Measurements from ENCODE around the gene SUN2.

SUN2 gene

DNA sequence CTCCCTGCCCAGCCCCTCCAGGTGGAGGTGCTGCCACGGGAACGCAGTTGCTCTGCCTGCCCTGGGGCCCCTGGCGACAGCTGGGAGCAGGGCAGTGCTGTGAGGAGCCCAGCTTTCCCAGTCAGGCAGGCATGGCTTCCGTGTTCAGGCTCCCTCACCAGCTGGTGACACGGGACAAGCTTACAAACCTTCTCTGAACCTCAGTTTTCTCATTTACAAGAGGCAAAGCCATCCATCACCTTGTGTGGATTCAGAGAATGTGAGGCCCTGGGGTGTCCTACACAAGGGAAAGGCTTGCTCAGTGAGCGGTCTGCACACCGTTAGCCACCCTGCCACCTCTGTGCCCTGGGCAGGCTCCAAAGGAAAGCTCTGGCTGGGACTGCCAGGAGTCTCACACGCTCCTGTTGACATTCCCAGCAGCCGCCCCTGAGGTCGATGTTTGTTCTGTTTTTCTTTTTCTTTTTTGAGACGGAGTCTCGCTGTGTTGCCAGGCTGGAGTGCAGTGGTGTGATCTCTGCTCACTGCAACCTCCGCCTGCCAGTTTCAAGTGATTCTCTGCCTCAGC lies 23.5 kb downstream of the SUN2 start:
- H3K4me3 ChIP-seq (ENCODE audit: low read depth, low read length): no peak overlapping the region
- in situ Hi-C loops (cut with HindIII; ENCODE audit: low sequenced_read_pairs): no loop called here
- TF ChIP-seq, protein P1, sequence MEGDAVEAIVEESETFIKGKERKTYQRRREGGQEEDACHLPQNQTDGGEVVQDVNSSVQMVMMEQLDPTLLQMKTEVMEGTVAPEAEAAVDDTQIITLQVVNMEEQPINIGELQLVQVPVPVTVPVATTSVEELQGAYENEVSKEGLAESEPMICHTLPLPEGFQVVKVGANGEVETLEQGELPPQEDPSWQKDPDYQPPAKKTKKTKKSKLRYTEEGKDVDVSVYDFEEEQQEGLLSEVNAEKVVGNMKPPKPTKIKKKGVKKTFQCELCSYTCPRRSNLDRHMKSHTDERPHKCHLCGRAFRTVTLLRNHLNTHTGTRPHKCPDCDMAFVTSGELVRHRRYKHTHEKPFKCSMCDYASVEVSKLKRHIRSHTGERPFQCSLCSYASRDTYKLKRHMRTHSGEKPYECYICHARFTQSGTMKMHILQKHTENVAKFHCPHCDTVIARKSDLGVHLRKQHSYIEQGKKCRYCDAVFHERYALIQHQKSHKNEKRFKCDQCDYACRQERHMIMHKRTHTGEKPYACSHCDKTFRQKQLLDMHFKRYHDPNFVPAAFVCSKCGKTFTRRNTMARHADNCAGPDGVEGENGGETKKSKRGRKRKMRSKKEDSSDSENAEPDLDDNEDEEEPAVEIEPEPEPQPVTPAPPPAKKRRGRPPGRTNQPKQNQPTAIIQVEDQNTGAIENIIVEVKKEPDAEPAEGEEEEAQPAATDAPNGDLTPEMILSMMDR (IDR thresholded peaks at IDR 0.05; ENCODE audit: low read depth, low read length): no peak
- DNase-seq (ENCODE audit: low read depth, low spot score): no peak

DNA sequence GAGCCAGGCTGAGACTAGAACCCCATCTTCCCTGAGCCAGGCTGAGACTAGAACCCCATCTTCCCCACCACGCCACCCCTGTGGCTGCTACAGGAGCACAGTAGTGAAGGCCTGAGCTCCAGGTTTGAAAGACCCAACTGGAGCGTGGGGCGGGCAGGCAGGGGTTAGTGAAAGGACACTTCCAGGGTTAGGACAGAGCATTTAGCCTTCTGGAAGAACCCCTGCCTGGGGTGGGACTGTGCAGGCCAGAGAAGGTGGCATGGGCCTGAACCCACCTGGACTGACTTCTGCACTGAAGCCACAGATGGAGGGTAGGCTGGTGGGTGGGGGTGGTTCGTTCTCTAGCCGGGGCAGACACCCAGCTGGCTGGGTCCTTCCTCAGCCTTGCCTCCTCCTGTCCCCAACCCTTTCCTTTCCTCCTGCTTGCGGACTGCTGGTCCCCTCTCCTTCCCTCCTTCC lies 24.1 kb downstream of the SUN2 start:
- no peak for DNase-seq (ENCODE audit: low read depth, low spot score)
- in situ Hi-C loops (cut with HindIII; ENCODE audit: low sequenced_read_pairs): no loop called here
- no peak overlapping the region for H3K4me3 ChIP-seq (ENCODE audit: low read depth, low read length)
- TF ChIP-seq, protein P1 (IDR thresholded peaks at IDR 0.05; ENCODE audit: low read depth, low read length): no peak

DNA sequence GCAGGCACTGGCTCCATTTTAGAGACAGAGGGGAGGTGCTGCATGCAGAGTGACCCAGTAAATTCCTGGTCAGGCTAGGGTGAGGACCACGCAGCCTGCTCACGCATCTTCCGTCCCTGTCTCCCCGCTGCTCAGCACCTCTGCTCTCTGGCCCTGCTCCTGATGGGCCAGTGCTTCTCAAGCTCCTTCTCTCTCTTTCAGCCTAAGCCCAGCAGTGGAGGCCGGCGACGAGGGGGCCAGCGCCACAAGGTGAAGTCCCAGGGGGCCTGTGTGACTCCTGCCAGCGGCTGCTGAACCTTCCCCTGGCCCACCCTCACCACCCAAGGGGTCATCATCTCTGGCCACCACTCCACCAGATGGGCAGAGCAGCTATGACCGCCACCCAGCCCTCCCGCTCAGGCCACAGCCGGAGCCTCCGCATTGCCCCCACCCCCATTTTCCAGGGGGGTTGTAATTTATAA lies 25.4 kb downstream of the SUN2 start:
- no peak overlapping the region for H3K4me3 ChIP-seq (ENCODE audit: low read depth, low read length)
- TF ChIP-seq, protein P1 (IDR thresholded peaks at IDR 0.05; ENCODE audit: low read depth, low read length): no peak
- in situ Hi-C loops (cut with HindIII; ENCODE audit: low sequenced_read_pairs): no loop called here
- no peak for DNase-seq (ENCODE audit: low read depth, low spot score)

GRCh38 chr22:38729946-38730345 lies 25.9 kb downstream of the SUN2 start:
- no peak overlapping the region for H3K4me3 ChIP-seq (ENCODE audit: low read depth, low read length)
- in situ Hi-C loops (cut with HindIII; ENCODE audit: low sequenced_read_pairs): no loop called here
- TF ChIP-seq, protein P1 (IDR thresholded peaks at IDR 0.05; ENCODE audit: low read depth, low read length): no peak
- DNase-seq (ENCODE audit: low read depth, low spot score): no peak

DNA sequence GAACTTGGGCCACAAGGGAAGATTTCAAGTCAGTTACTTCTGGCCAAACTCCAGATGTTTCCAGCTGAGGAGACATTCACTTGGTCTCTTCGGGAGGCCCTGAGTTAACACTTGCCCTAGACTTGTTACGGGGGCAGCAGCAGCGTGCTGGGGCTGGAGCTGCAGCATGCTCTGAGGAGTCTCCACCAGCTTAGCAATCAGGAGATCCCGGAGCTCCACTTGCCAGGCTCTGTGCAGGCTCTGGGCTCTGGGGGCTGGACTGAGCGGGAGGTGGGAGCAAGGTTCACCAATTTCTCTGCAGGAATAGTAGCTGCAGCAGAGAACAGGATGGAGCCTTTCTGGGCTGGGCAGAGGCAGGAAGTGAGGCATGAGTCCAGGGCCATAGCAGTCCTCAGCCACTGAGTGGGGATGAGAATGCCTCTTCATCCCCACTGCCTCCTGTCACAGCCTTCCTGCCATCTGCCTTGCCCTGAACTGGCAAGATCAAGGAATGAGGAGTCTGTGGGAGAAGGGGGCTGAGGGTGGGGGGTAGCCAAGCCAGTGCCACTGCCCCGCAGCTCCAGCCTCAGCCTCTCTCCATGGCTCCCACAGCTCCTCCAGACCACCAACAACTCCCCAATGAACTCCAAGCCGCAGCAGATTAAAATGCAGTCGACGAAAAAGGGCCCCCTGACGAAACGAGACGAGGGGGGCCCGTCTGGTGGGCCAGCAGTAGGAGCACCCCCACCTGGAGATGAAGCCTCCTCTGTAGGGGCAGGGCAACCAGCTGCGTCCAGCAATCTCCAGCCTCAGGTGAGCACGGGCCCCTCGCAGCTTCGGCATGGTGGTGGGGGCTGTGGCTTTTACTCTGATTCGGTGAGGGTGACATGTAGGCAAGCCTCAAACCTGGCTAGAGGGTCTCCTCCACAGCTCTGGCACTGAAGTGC lies 26.7 kb downstream of the SUN2 start:
- TF ChIP-seq, protein P1 (IDR thresholded peaks at IDR 0.05; ENCODE audit: low read depth, low read length): no peak
- DNase-seq (ENCODE audit: low read depth, low spot score): no peak
- in situ Hi-C loops (cut with HindIII; ENCODE audit: low sequenced_read_pairs): no loop called here
- no peak overlapping the region for H3K4me3 ChIP-seq (ENCODE audit: low read depth, low read length)

- no peak for DNase-seq (ENCODE audit: low read depth, low spot score)
- in situ Hi-C loops (cut with HindIII; ENCODE audit: low sequenced_read_pairs): no loop called here
- no peak overlapping the region for H3K4me3 ChIP-seq (ENCODE audit: low read depth, low read length)
- TF ChIP-seq, protein P1 (IDR thresholded peaks at IDR 0.05; ENCODE audit: low read depth, low read length): no peak
These were observed 28.0 kb downstream of the SUN2 start for GRCh38 chr22:38727530-38728451.
